NCI-H748 (cell line): ENCODE results near the gene TDRD1.
"Not testable (repeated sequence)": the region's sequence is repeated elsewhere in the genome, so short reads cannot be mapped to it uniquely, and the experiment has no call there.

Experiments used
- DNase-seq: peaks from one replicate; lab custom pipeline; 2025; ENCODE audit not compliant: unreplicated experiment; lab: John Stamatoyannopoulos, UW

The TDRD1 gene, protein sequence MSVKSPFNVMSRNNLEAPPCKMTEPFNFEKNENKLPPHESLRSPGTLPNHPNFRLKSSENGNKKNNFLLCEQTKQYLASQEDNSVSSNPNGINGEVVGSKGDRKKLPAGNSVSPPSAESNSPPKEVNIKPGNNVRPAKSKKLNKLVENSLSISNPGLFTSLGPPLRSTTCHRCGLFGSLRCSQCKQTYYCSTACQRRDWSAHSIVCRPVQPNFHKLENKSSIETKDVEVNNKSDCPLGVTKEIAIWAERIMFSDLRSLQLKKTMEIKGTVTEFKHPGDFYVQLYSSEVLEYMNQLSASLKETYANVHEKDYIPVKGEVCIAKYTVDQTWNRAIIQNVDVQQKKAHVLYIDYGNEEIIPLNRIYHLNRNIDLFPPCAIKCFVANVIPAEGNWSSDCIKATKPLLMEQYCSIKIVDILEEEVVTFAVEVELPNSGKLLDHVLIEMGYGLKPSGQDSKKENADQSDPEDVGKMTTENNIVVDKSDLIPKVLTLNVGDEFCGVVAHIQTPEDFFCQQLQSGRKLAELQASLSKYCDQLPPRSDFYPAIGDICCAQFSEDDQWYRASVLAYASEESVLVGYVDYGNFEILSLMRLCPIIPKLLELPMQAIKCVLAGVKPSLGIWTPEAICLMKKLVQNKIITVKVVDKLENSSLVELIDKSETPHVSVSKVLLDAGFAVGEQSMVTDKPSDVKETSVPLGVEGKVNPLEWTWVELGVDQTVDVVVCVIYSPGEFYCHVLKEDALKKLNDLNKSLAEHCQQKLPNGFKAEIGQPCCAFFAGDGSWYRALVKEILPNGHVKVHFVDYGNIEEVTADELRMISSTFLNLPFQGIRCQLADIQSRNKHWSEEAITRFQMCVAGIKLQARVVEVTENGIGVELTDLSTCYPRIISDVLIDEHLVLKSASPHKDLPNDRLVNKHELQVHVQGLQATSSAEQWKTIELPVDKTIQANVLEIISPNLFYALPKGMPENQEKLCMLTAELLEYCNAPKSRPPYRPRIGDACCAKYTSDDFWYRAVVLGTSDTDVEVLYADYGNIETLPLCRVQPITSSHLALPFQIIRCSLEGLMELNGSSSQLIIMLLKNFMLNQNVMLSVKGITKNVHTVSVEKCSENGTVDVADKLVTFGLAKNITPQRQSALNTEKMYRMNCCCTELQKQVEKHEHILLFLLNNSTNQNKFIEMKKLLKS

DNA sequence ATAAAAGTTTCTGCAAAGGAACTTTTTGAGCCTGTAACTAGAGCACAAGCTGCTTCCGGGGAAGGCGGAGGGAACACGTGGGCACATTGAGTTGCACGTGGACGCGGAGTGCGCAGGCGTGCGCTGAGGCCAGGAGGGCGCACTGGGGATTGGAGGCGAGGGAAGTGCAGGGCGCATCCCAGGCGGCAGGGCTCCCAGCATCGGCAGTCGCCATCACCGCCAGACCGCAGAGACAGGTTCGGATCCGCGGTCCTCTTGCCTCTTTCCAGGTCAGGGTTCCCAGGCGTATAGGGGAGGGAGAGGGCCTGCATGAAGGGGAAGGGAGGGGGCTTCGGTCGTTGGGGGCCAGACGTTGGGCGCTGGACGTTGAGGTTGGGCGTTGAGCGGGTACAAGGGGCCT lies at the start of gene TDRD1:
TSS of gene TDRD1 (plus strand) at position 206 of the 400 bp plus-strand sequence. CDS start 8,479 bp downstream, outside the sequence.
- DNase-seq = no peak

DNA sequence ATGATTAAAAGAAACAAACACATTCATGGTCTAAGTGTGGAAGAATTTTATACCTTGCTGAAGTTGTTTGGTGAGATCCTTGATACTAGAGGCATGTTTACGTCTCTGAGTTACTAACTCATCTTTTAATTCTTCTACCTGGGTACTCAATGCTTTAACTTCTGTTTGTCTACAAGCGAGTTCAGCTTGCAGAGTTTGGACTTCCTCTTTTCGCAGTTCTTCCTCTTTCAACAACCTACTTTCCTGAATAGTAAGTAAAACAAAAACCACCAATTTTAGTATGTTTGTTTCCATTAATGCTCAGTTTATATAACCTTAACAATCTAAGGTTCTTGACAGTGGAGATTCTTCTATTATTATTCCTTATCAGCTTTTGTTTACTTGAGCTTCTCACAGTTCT lies 48.1 kb upstream of the TDRD1 start:
- DNase-seq = no peak

DNA sequence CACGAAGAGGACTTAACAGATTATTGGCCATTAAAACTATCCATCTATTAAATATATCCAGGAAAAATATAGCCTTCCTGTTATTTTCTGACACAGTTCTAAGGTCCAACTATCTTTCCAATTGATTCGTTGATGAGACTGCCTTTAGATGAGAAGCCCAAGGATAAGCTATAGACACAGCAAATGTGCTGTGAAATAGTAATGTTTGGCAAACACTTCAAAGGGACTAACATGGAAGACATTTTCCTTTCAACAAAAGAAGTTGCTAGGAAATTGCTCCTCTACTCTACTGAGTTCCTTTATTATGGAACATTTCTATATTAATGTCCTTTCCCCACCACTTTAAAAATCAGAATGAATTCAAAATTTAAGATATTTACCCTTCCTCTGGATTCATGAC lies 43.7 kb upstream of the TDRD1 start:
- DNase-seq = no peak

DNA sequence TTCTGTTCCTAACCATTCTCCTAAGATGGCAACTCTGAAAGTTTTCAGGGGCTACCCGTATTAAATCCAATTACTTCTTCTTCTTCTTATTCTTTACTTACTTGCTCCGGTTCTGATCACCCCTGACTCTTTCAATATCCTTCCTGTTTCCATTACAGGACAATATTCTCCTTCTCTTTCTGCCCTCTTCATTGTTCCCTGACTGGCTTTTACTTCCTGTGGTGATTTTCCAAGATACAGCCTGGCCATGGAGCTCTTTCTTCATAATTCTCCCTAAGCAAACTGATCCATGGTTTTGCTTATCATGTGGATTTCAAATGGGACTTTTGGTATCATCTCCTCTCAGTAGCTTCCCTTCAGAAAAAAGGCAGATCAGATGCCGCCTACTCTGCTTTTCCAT lies 40.6 kb upstream of the TDRD1 start:
- DNase-seq = no peak

DNA sequence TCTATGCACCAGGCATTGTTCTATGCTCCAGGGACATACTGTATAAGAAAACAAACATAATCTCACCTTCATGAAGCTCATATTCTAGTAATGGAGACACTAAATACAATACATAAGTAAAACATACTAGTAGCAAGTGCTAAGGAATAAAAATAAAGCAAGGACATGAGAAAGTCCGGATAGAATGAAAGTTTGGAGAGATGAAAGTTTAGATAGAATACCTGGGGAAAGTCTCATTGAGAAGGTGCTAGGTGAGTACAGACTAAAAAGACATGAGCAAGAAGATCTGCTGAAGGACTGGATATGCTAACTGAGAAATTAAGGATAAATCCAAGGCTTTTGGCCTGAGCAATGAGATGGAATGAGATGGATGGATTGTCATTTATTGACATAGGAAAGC lies 39.1 kb upstream of the TDRD1 start:
- no peak for DNase-seq

DNA sequence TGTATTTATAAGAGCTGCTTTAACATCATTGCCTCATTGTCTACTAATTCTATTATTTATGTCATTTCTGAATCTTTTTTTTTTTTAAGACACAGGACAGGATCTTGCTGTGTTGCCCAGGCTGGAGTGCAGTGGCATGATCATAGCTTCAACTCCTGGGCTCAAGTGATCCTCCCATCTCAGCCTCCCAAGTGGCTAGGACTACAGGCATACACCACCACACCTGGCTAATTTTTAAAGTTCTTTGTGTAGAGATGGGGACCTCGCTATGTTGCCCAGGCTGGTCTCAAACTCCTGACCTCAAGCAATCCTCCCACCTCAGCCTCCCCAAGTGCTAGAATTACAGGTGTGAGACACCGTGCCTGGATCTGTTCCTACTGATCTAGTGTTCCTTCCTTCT lies 38.3 kb upstream of the TDRD1 start:
- DNase-seq = not testable (repeated sequence)

DNA sequence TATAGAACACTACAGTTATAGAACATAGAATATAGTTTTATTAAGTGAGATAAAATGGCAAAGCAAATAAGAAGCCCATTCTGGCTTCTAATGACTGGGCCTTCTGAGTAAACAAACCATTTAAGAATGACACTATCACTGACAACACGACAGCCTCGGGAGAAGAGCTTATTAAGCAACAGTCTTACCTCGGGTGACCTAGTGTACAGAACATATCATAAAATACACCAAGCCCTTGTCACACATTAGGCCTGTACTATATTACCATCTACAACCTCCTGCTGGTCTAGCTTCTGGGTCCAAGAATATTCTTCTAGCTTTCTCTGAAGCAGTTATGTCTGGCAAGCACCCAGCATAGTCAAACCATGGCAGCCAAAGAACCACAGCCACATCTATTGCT lies 37.1 kb upstream of the TDRD1 start:
- DNase-seq = peak; percentile 50

DNA sequence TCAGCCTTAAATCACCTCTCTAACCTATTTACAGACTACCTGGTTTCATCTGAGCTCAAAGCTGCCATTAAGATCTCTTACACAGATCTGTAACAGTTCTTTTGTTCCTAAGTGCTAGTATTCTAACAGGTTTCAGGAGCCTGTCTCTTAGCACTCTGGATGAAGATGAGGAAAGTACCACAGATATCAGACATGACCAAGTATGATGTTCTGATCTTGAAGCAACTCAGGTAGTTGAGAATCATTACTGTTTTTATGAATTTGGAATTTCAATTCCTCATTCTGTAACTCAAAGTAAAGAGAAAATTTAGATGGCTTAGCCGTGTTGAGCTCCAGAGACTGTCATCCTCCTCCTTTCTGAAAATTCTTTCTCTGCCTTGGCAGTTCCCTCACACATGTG lies 36.0 kb upstream of the TDRD1 start:
- no peak for DNase-seq

DNA sequence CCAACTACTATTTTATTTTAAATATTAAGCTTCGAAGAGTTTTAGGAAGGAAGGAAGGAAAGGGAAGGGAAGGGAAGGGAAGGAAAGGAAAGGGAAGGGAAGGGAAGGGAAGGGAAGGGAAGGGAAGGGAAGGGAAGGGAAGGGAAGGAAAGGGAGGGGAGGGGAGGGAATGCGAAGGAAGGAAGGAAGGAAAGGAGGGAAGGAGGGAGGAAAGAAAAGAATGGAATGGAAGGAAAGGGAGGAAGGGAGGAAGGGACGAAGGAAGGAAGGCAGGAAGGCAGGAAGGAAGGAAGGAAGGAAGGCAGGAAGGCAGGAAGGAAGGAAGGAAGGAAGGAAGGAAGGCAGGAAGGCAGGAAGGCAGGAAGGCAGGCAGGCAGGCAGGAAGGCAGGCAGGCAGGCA lies 29.7 kb upstream of the TDRD1 start:
- not testable (repeated sequence) for DNase-seq

DNA sequence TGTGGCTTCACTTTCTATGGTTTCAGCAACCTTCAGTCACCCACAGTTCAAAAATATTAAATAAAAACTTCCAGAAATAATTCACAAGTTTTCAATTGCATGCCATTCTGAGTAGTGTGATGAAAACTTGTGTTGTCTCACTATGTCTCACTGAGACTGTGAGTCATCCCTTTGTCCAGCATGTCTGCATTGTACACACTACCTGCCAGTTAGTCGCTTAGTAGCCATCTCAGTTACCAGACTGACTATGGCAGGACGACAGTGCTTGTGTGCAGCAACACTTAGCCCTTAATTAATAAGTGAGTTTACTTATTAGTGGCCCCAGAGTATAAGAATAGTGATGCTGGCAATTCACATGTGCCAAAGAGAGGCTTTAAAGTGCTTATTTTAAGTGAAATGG lies 27.7 kb upstream of the TDRD1 start:
- no peak for DNase-seq

DNA sequence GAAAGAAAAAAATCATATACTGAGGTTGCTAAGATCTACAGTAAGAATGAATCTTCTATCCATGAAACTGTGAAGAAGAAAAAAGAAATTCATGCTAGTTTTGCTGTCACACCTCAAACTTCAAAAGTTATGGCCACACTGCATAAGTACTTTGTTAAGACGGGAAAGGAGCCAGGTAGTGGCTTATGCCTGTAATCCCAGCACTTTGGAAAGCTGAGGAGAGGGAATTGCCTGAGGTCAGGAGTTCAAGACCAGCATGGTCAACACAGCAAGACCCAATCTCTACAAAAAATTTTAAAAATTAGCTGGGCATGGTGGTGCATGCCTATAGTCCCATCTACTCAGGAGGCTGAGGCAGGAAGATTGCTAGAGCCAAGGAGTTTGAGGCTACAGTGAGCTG lies 27.3 kb upstream of the TDRD1 start:
- no peak for DNase-seq

DNA sequence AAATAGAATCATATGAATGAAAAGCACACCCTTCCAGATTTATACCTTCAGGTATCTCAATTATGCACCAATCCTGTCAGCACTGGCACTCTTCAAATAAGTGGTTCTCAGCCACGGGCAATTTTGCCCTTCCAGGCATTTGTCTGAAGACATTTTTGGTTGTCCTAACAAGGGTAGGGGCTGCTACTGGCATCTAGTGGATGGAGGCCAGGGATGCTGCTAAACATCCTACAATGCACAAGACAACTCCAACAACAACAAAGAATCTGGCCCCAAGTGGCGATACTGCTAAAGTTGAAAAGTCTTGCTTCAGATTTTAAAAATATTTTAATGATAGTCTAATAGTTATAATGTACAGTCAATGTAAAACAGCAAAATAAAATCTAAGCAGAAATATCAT lies 21.2 kb upstream of the TDRD1 start:
- DNase-seq = no peak

DNA sequence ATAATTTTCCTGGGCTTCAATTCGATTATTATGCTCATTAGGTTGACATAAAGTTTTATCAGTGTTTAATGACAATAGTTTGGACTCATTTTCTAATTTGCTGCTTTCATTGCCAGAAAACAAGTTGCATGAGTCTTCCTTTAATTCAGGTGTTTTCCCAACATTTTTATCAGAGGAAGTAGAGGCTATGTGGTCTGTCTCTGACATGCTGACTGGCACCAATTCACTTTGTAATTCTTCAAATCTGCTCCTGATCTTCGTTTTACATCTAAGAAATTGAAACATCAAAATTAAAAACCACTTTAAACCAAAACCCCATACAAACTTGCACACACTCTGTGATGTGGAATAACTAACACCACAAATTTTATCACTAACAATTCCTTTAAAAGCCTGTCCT lies 16.1 kb upstream of the TDRD1 start:
- DNase-seq = no peak

DNA sequence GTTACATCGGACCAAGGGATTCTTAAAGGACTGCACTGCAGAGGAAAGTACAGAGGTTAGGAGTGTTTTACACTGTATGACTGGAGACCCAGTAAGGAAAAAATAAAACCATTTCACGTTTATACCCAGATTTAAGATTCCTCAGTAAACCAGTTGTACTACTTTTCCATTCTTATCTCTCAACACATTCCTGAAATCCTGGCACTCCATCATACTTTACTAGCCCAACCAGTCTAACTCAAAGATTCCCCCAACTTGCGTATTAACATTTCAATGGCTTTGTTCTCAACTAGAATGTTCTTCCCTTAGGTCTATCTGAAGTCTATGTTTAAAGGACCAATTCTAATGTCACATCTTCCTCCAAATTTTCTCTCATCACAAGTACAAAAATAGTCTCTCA lies 13.1 kb upstream of the TDRD1 start:
- no peak for DNase-seq

DNA sequence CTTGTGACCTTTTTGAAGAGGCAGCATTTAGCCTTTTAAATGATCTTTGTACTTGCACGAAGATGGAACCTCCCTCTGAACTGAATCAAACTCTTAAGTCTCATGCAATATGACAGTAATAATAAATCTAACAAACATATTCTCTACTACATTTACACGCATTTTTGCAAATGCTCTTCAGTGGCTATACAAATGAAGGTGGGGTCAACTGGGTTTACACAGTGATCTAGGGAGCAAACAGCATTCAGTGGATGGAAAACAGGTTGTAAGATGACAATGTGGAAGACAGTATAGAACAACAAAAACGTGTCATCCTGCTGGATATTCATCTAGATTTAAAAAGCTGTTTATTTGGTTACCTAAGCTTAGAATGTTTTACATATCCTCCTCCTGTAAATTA lies 12.7 kb upstream of the TDRD1 start:
- DNase-seq = no peak

DNA sequence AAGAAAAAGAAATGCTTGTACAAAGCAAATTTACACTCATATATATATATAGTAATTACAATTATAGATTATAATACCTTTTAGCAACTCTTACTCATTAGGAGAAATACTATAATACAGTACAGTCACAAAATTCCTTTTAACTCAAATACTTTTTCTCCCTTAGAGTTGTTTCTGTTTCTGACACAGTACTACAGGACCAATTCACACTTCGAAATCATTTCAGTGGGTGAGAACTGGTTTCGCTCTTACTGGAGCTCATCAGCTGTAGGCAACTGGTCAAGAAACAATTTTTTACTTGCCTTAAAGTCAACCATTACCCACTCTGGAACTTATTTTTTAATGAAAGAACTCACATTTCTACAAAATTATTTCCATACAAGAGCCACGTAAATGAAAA lies 11.2 kb upstream of the TDRD1 start:
- DNase-seq = no peak

DNA sequence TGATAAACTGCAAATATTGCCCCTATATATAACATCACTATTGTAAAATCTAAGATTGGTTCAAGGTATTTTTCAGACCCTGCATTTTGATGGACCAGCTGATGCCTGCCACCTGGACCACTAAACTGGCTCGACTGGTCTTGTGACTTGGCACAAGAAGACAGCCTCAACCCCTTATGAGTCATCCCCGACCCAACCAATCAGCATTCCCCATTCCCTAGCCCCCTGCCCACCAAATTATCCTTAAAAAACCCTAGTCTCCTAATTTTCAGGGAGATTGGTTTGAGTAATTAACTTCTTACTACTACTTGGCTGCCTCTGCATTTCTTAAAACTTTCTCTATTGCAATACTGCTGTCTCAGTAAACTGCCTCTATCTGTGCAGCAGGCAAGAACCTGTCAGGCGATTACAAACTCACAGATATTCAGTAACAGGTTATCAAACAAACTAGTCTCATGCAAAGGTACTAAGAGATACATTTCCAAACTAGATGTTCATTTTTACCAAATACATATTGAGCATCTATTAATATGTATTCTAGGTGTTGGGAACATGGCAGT lies 10.6 kb upstream of the TDRD1 start:
- DNase-seq = no peak

DNA sequence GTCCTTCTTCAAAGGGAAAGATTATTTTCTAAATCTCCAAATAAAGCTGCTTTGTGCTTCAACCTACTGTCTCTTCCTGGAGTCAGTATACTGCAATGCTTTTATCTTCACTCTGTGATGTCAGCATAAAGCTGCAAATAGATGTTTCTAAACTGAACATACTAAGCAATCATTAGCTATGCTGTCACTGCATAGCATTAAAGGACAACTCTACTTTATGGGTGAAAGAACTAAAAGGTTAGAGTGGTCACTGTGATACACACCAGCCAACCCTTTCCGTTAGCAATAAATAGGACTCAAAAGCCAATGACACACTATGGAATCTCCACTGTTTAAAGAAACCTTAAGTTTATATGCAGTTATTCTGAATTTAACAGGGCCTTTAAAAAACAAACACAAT lies 6.9 kb upstream of the TDRD1 start:
- DNase-seq = no peak

DNA sequence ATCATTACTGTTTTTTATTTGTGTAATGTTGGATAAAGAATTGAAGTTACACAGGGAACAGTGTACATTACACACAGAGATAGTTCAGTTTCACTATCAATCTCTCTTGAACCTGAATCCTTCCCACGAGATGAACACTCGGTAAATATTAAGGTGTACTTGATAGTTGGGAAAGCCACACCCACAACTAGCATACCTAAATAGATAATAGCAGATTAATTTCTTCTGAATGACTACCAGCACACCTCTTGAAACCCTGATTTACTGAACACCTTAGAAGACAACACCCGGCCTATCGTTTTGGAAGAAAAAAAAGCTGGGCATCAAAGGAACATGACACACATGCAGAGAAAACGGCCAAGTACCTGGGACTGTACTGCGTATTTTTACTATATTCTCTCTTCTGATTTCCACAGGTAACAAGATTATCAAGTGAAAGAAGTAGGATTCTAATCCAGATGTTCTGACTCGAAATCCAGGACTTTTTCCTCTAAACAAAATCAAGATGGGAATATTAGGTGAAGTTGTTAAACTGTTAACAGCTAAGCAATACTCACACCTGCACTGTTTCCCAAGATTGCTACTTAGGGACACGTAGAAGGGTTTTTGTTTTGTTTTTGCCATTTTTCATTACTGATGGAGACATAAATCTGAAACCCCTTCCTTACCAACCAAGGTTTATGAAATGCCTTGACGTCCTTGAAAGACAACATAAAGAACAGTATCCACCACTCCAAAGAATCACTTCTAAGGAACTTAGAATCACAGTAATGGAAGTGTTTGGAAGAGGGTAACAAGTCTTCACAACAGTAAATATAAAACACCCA lies 6.2 kb upstream of the TDRD1 start:
- peak; percentile 27 for DNase-seq

DNA sequence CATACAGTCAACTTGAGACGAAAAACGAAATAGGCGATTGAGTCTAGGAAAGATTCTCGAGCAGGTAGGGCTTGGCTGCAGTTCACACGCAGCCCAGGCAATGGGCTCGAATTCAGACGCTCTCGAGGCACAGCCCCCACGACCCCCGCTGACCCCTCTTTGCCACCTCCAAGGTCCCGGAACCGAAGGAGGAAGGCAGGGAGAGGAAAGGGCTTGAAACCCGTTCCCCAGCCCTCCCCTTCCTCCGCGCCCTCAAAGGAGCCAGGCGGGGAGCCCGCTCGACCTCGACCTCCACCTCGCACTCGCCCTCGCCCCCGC lies 5.6 kb upstream of the TDRD1 start:
- DNase-seq = no peak
